Measurements from ENCODE around the gene N4BP3.

DNA sequence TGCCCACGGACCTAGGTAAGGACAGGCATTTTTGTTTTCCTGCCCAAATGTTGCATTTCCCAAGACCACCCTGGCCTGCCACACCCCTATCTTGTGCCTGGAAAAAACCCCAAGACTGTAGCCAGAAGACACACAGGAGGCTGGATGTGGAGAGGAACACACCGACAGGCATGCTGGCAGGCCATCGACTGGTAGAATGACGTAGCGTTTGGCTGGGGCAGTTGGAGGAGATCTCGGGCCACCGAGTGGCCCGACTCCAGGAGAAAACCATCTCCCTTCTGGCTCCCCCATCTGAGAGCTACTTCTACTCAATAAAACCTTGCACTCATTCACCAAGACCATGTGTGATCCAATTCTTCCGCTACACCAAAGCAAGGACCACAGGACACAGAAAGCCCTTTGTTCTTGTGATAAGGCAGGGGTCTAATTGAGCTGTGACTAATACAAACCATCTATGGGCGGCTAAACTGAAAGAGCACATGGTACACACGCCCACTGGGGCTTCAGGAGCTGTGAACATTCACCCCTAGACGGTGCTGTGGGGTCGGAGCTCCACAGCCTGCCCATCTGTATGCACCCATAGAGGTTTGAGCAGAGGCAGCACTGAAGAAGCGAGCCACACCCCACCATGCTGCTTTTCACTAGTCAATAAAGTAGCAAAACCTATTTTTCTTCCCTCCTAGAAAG is 38.9 kb upstream of the N4BP3 start:
- TF ChIP-seq CTCF (IDR thresholded peaks at IDR 0.05): no peak
- no peak for TF ChIP-seq POLR2A (IDR thresholded peaks at IDR 0.05)
